NCI-H2227 (cell line): ENCODE measurements around the gene DGKQ.
"Not testable (repeated sequence)": the region's sequence is repeated elsewhere in the genome, so short reads cannot be mapped to it uniquely, and the experiment has no call there.

Experiments used
- DNase-seq: peaks from one replicate; lab custom pipeline; 2025; ENCODE audit not compliant: unreplicated experiment; lab: John Stamatoyannopoulos, UW

DGKQ gene

GRCh38 chr4:929096-929765, 44.1 kb downstream of the DGKQ start:
- no peak for DNase-seq

DNA sequence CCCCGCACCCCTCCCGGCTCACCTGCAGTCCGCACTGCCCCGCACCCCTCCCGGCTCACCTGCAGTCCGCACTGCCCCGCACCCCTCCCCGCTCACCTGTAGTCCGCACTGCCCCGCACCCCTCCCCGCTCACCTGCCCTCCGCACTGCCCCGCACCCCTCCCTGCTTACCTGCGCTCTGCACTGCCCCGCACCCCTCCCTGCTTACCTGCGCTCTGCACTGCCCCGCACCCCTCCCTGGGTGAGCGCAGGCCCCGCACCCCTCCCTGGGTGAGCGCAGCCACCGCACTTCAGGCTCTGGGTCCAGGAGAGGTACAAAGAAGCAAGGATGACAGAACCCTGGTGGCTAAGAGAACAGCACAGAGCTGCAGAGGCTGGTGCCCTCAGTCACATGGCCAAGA, 45.8 kb downstream of the DGKQ start:
- DNase-seq: not testable (repeated sequence)

DNA sequence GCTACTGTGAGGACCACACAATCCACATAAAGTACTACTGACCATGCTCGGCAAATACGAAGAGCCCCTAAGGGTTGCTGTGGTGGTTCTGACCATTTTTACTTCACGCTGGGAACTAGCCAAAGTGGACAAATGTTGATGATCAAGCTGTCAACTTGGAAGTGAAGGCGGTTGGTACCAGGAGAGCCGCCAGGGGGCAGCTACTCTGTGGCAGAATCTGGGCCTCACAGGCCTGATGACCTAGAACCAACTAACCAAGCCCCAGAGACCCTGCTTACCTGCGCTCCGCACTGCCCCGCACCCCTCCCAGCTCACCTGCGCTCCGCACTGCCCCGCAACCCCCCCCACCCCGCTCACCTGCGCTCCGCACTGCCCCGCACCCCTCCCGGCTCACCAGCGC, 46.8 kb downstream of the DGKQ start:
- peak; percentile 1 for DNase-seq

DNA sequence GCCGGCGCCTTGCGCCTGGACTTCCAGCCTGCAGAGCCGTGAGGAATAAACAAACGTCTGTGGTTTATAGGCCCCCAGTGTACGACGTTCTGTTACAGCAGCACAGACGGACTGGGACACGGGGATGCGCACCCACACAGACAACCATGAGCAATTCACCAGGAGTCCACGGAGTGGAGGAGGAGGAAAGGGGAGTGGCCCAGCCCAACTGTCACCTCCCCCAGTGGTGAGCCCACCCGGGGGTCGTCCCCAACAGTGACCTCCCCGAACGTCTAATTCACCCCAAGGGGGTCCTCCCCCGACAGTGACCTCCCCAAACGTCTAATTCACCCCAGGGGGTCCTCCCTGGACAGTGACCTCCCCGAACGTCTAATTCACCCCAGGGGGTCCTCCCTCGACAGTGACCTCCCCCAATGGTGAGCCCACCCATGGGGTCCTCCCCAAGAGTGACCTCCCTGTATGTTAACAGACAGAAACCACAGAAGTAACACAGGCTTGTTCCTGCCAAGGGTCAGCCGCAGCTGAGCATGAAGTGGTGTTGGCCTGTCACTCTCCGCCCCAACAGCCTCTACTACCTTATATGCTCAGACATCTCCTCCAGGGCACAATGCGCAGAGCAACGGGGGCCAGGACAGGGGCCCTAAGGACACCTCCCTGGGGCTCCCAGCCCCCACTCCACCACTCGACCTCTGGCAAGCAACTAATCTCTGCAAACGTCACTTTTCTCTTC, 47.4 kb downstream of the DGKQ start:
- no peak for DNase-seq

GRCh38 chr4:925171-925570, 48.2 kb downstream of the DGKQ start:
- no peak for DNase-seq

DNA sequence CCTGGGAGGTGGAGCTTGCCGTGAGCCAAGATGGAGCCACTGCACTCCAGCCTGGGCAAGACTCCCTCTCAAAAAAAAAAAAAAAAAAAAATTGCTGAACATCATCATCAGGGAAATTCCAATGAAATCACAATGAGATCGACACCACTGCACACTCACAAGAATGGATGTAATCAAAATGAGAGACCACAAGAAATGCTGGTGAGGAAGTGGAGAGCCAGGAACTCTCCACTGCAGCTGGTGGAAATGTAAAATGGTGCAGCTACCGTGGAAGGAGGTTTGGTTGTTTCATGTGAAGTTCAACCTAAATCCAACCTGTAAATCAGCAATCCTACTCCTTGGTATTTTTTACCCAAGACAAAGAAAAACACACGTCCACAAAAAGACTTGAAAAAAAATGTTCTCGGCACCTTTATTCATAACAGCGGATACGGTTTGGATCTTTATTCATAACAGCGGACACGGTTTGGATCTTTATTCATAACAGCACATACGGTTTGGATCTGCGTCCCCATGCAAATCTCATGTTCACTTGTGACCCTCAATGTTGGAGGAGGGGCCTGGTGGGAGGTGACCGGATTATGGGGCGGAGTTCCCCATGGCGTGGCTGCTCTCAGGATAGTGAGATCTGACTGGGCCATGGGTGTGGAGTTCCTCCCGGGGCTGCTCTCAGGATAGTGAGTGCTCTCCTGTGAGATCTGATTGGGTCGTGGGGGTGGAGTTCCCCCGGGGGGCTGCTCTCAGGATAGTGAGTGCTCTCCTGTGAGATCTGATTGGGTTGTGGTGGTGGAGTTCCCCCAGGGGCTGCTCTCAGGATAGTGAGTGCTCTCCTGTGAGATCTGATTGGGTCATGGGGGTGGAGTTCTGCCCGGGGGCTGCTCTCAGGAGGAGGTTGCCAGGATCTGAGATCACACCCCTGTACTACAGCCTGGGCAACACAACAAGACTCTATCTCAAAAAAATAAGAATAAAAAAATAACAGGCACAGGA, 49.0 kb downstream of the DGKQ start:
- no peak for DNase-seq

DNA sequence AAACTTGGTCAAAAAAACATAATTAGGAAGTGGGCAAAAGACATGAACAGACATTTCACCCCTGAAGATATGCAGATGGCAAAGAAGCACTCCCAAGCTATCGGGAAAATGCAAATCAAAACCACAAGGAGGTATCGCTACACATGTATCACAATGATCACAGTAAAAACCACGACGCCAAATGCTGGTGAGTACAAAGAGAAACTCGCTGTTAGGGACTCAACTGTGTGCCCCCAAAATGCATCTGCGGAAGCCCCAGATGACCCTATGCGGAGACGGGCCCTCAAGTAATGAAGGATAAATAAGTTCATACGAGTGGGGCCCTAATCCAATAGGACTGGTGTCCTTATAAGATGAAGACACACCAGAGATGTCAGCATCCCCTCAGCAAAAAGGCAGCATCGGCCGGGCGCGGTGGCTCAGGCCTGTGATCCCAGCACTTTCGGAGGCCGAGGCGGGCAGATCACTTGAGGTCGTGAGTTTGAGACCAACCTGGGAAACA, 51.5 kb downstream of the DGKQ start:
- no peak for DNase-seq

- DNase-seq: not testable (repeated sequence)
These were observed 54.2 kb downstream of the DGKQ start for GRCh38 chr4:919004-919680.

- not testable (repeated sequence) for DNase-seq
These were observed 54.8 kb downstream of the DGKQ start for GRCh38 chr4:918591-918990.

GRCh38 chr4:917992-918391, 55.4 kb downstream of the DGKQ start:
- DNase-seq: no peak

DNA sequence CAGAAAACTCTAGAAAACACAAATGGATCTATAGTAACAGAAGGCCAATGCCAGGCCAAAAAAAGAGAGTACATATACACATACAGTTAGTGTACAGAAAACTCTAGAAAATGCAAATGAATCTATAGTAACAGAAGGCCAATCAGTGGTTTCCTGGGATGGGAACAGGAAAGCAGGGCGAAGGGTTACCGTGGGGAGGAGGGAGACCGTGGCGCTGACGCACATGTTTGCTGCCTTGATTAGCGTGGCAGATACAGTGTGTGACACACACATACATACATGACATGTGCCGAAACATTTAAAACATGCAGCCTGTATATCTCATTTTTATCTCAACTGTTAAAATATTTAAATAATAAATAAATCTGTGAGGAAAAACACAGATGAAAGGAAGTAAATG, 55.9 kb downstream of the DGKQ start:
- no peak for DNase-seq

DNA sequence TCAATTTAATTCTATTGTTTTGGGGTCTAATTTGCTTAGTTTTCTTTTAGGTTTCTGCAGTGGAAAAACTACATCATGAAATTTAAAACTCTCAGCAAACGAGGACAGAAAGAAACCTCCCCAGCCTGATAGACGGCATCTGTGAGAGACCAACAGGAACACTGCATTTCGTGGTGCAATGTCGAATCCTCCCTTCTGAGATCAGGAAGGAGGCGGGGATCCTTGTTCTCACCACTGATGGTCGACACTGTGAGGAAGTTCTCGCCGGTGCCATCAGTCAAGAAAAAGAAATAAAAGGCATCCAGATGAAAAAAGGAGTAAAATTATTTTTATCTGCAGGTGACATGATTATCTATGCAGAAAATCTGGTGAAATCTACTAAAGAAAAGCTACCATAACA, 57.8 kb downstream of the DGKQ start:
- DNase-seq: no peak

DNA sequence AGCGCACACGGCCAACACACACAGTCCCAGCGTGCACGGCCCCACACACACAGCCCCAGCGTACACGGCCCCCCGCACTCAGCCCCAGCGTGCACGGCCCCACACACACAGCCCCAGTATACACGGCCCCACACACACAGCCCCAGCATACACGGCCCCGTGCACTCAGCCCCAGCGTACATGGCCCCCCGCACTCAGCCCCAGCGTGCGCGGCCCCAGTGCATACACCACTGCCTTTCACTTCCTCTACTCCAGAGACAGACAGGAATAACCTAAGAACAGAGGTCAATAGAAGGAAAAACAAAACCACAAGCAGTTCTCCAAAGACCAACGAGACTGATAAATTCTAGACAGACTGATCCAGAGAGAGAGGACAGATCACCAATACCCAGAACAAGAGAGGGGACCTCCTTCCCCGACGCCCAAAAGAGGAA, 58.3 kb downstream of the DGKQ start:
- no peak for DNase-seq

DNA sequence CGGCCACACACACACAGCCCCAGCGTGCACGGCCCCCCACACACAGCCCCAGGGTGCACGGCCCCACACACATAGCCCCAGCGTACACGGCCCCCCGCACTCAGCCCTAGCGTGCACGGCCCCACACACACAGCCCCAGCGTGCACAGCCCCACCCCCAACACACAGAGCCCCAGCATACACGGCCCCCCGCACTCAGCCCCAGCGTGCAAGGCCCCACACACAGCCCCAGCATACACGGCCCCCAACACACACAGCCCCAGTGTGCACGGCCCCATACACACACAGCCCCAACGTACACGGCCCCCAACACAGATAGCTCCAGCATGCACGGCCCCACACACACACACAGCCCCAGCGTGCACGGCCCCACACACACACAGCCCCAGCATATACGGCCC, 58.8 kb downstream of the DGKQ start:
- DNase-seq: no peak

DNA sequence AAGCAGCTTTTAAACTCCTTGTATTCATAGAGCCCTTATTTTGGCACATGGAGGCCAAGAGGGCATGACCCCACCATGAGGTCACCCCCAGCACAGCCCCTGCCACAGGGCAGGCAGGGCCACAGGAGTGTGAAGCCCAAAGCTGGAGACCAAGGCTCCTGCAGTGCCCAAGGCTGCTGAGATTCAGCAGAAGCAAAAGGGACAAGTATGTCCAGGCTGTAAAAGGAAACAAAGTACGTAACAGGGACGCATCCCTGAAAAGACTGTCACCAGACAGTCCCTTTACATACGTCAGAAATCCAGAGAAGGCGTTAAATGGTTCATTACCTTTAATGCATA, 60.1 kb downstream of the DGKQ start:
- no peak for DNase-seq

DNA sequence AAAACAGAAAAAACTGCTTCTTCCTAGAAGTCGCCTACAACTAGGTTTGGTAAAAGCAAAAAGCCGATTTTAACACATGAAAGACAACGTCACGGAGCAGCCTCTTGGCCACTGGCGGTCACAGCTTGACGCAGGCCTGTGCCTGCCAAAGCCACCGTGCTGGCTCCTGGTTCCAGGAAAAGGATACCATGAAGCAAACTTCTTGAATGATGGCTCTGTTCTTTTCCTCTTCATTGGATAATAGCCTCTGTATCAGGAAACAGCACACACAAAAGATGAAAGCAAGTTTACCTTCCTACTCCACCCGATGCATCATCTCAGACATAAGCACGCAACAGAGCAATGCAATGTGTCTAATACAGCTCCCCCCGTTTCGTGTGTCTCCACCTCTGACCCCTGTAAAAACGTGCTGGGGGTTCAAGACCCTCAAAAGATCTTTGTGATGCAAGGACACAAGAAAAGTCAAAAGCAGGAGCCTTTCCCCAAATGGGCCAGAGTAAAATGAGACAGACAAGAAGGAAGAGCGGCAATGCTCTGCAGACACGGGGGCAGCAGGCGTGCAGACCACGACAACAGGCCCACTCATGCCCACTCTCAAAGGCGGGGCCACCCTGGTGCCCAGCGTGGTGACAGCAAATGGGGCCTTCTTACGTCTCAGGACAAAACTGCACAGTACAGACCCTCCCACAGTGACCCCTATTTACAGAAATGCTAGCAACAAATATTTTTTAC, 60.7 kb downstream of the DGKQ start:
- no peak for DNase-seq

DNA sequence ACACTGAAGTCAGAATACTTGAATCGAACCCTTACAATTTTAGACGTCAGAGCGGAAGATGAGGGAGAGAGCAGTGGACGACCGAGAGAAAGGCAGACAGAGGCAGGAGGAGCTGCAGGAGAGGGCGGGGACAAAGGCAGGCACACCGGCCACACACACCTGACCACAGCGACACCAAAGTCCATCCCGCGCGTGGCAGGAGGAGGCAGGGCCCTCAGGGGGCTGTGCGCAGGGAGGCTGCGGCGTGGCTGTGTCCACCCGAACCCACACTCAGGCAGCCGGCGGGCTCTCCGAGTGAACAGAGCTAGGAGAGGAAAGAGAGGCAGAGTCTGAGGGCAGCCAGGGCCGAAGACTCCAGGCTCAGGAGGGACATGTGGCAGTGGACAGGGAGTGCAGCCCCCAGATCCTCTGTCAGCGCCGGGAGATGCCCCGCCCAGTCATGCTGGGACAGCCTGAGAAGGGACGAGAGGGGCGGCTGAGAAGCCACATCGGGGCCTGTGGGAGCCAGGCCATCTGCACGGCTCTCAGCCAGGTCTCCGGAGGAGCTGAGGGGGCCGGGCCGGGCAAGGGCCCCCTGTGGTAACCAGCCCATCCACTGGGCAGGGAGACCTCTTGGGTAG, 61.4 kb downstream of the DGKQ start:
- DNase-seq: no peak

GRCh38 chr4:911221-911751, 62.1 kb downstream of the DGKQ start:
- DNase-seq: no peak

- no peak for DNase-seq
These were observed 62.8 kb downstream of the DGKQ start for GRCh38 chr4:910366-911091.
